HEK293T (cell line): ENCODE data around the gene GPC1.

Source experiments
- BHLHE40 ChIP-seq: fragments of 450-650 bp; IDR thresholded peaks from 2 replicates; pipeline ENCODE4 v1.6.1; 2016; ENCODE audit warnings: mild to moderate bottlenecking, moderate library complexity, borderline replicate concordance
- ELF4 ChIP-seq: fragments of 450-650 bp; IDR thresholded peaks from 2 replicates; pipeline ENCODE4 v1.6.1; 2017; ENCODE audit warnings: antibody characterized with exemption
- FOXK2 ChIP-seq: fragments of 450-650 bp; IDR thresholded peaks from 2 replicates; pipeline ENCODE4 v1.6.1; 2016; ENCODE audit warnings: mild to moderate bottlenecking
- FOXM1 ChIP-seq: fragments of 450-650 bp; IDR thresholded peaks from 2 replicates; pipeline ENCODE4 v1.6.1; 2017; ENCODE audit warnings: mild to moderate bottlenecking, borderline replicate concordance
- L3MBTL2 ChIP-seq: fragments of 450-650 bp; conservative IDR thresholded peaks from 2 replicates; pipeline ENCODE4 v1.6.1; 2016; ENCODE audit warnings: mild to moderate bottlenecking
- ZNF384 ChIP-seq: fragments of 450-650 bp; IDR thresholded peaks from 2 replicates; pipeline ENCODE4 v1.6.1; 2016

GRCh38 chr2:240458044-240458899, 22.8 kb downstream of the GPC1 start:
- no peak for TF ChIP-seq BHLHE40
- no peak for TF ChIP-seq ELF4
- TF ChIP-seq FOXM1 = no peak
- TF ChIP-seq ZNF384 = no peak
- TF ChIP-seq L3MBTL2 = no peak
- TF ChIP-seq FOXK2 = no peak
